ENCODE data around the gene BCL2L11. TPM values are rescaled to one million over a fixed set of nuclear protein-coding genes. Genes with fewer than 3 reads are reported as not detected.

BCL2L11 gene
- total RNA-seq, 1 donor from 2014 or later: 24.5 TPM

- Mint-ChIP-seq H3K36me3 (peaks cover 4% of the 10 kb centered on the region), H3K27ac (no peak overlapping the region), H3K4me3 (no peak overlapping the region), H3K9me3 (no peaks in the 10 kb centered on the region), H3K4me1 (peaks cover 36% of the 10 kb centered on the region), H3K27me3 (ENCODE audit: low read depth) (peaks cover 4% of the 10 kb centered on the region)
- DNase-seq (ENCODE audit: low spot score in 2 of 2, unreplicated experiment in 2 of 2): no peak
- TF ChIP-seq CTCF (IDR thresholded peaks at IDR 0.05; ENCODE audit: unreplicated experiment): no peak
Observed at GRCh38 chr2:111171337-111171930, 50.7 kb downstream of the BCL2L11 start.

GRCh38 chr2:111172666-111173065 is 52.0 kb downstream of the BCL2L11 start:
- Mint-ChIP-seq H3K4me1 (peaks cover 34% of the 10 kb centered on the region), H3K9me3 (no peaks in the 10 kb centered on the region), H3K27ac (no peak overlapping the region), H3K27me3 (ENCODE audit: low read depth) (peaks cover 4% of the 10 kb centered on the region), H3K4me3 (no peak overlapping the region), H3K36me3 (no peaks in the 10 kb centered on the region)
- TF ChIP-seq CTCF (IDR thresholded peaks at IDR 0.05; ENCODE audit: unreplicated experiment): no peak
- no peak for DNase-seq (ENCODE audit: low spot score in 2 of 2, unreplicated experiment in 2 of 2)

GRCh38 chr2:111173338-111173737 is 52.6 kb downstream of the BCL2L11 start:
- no peak for DNase-seq (ENCODE audit: low spot score in 2 of 2, unreplicated experiment in 2 of 2)
- H3K4me3 Mint-ChIP-seq: no peak overlapping the region
- H3K4me1 Mint-ChIP-seq: peaks cover 31% of the 10 kb centered on the region
- no peak overlapping the region for H3K27ac Mint-ChIP-seq
- no peaks in the 10 kb centered on the region for H3K36me3 Mint-ChIP-seq
- no peaks in the 10 kb centered on the region for H3K9me3 Mint-ChIP-seq
- no peak for TF ChIP-seq CTCF (IDR thresholded peaks at IDR 0.05; ENCODE audit: unreplicated experiment)
- peaks cover 4% of the 10 kb centered on the region for H3K27me3 Mint-ChIP-seq (ENCODE audit: low read depth)

GRCh38 chr2:111173856-111174255 is 53.1 kb downstream of the BCL2L11 start:
- Mint-ChIP-seq H3K9me3 (no peaks in the 10 kb centered on the region), H3K27ac (no peak overlapping the region), H3K4me3 (no peak overlapping the region), H3K4me1 (peaks cover 28% of the 10 kb centered on the region), H3K27me3 (ENCODE audit: low read depth) (peaks cover 4% of the 10 kb centered on the region), H3K36me3 (no peaks in the 10 kb centered on the region)
- DNase-seq (ENCODE audit: low spot score in 2 of 2, unreplicated experiment in 2 of 2): no peak
- TF ChIP-seq CTCF (IDR thresholded peaks at IDR 0.05; ENCODE audit: unreplicated experiment): no peak

- Mint-ChIP-seq H3K9me3 (no peaks in the 10 kb centered on the region), H3K36me3 (no peaks in the 10 kb centered on the region), H3K27ac (no peak overlapping the region), H3K4me3 (no peak overlapping the region), H3K27me3 (ENCODE audit: low read depth) (peaks cover 4% of the 10 kb centered on the region), H3K4me1 (peaks cover 23% of the 10 kb centered on the region)
- TF ChIP-seq CTCF (IDR thresholded peaks at IDR 0.05; ENCODE audit: unreplicated experiment): no peak
- DNase-seq (ENCODE audit: low spot score in 2 of 2, unreplicated experiment in 2 of 2): no peak
Observed at GRCh38 chr2:111175615-111176014, 54.9 kb downstream of the BCL2L11 start.

GRCh38 chr2:111176388-111176787 is 55.7 kb downstream of the BCL2L11 start:
- DNase-seq (ENCODE audit: low spot score in 2 of 2, unreplicated experiment in 2 of 2): no peak
- TF ChIP-seq CTCF (IDR thresholded peaks at IDR 0.05; ENCODE audit: unreplicated experiment): no peak
- no peak overlapping the region for H3K4me3 Mint-ChIP-seq
- H3K9me3 Mint-ChIP-seq: no peaks in the 10 kb centered on the region
- H3K4me1 Mint-ChIP-seq: peaks cover 17% of the 10 kb centered on the region
- H3K27me3 Mint-ChIP-seq (ENCODE audit: low read depth): peaks cover 4% of the 10 kb centered on the region
- no peak overlapping the region for H3K27ac Mint-ChIP-seq
- no peaks in the 10 kb centered on the region for H3K36me3 Mint-ChIP-seq

All from mesothelial cell of epicardium (in vitro differentiated cells).